Measurements from ENCODE around the gene RTEL1. TPM values are rescaled to one million over a fixed set of nuclear protein-coding genes. Genes with fewer than 3 reads are reported as not detected.
"Not testable (repeated sequence)": the region's sequence is repeated elsewhere in the genome, so short reads cannot be mapped to it uniquely, and the experiment has no call there.

RTEL1 gene
- total RNA-seq, 2 donors from 2014 or later: 26.8 to 34.6 TPM

DNA sequence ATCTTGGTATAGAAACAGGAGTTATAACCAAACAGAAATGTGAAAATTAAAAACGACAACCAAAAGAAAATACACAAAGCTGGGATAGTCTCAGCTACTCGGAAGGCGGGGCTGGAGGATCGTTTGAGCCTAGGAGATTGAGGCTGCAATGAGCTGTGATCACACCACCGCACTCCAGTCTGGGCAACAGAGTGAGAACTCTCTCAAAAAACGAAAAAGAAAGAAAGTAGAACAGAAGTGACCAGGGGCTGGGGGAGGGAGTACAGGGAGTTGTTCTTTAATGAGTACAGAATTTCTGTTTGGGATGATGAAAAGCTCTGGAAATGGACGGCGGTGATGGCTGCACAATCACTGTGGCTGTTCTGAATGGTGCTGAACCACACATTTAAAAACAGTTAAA lies 37.1 kb upstream of the RTEL1 start:
- no peaks in the 10 kb centered on the region for H3K9me3 Mint-ChIP-seq
- H3K4me1 Mint-ChIP-seq (ENCODE audit: low read depth): peaks cover 24% of the 10 kb centered on the region
- no peak overlapping the region for H3K4me3 Mint-ChIP-seq
- H3K36me3 Mint-ChIP-seq (ENCODE audit: insufficient read depth in 2 of 2): peaks cover 0 to 3% of the 10 kb centered on the region in 2 donors
- DNase-seq: no peak
- H3K27ac Mint-ChIP-seq: no peak overlapping the region
- ATAC-seq (replicated peaks in 1 of 2): no peak
- H3K27me3 Mint-ChIP-seq (ENCODE audit: low read depth): no peaks in the 10 kb centered on the region

GRCh38 chr20:63622096-63622495 lies 36.0 kb upstream of the RTEL1 start:
- Mint-ChIP-seq H3K36me3 (ENCODE audit: insufficient read depth in 2 of 2) (peaks cover 0 to under 1% of the 10 kb centered on the region in 2 donors), H3K4me1 (ENCODE audit: low read depth) (peaks cover 24% of the 10 kb centered on the region), H3K9me3 (no peaks in the 10 kb centered on the region), H3K27ac (no peak overlapping the region), H3K27me3 (ENCODE audit: low read depth) (no peaks in the 10 kb centered on the region), H3K4me3 (no peak overlapping the region)
- ATAC-seq (replicated peaks in 1 of 2) (no peak), DNase-seq (no peak)

DNA sequence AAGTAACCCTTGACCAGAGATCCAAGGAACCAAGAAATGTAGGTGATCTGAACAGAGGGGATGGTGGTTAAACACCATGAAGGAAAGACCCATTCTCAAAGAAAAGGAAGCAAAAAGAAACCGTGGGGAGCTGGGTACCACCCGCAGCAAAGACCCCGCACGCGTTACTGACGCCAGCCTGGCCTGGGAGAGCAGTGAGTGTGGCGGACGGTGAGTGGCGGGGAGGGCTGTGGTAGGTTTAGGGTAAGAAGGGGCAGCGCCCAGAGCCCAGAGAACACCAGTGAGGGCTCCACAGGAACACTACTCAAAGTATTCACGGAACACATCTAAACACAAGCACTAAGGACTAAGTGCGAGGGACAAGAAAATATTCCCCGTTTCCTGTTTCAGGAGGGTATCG lies 35.4 kb upstream of the RTEL1 start:
- DNase-seq (no peak), ATAC-seq (replicated peaks in 1 of 2) (no peak)
- H3K9me3 Mint-ChIP-seq: no peaks in the 10 kb centered on the region
- no peaks in the 10 kb centered on the region for H3K27me3 Mint-ChIP-seq (ENCODE audit: low read depth)
- no peak overlapping the region for H3K4me3 Mint-ChIP-seq
- no peaks in the 10 kb centered on the region for H3K36me3 Mint-ChIP-seq (ENCODE audit: insufficient read depth in 2 of 2)
- H3K4me1 Mint-ChIP-seq (ENCODE audit: low read depth): peaks cover 24% of the 10 kb centered on the region
- H3K27ac Mint-ChIP-seq: no peak overlapping the region

DNA sequence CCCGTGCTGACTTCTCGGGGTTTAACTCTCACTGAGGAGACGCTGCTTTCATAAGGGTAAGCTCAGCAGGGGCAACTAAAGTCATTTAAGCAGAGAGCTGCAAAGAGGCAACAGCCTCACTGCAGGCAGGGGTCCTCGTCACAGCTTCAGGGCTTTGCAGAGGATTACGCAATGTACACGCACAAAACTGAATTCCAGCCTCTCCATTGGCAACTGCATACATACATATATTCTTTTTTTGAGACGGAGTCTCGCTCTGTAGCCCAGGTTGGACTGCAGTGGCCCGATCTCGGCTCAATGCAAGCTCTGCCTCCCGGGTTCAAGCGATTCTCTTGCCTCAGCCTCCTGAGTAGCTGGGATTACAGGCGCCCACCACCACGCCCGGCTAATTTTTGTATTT lies 33.6 kb upstream of the RTEL1 start:
- Mint-ChIP-seq H3K27me3 (ENCODE audit: low read depth) (no peaks in the 10 kb centered on the region), H3K4me1 (ENCODE audit: low read depth) (peaks cover 39% of the 10 kb centered on the region), H3K36me3 (ENCODE audit: insufficient read depth in 2 of 2) (peaks cover 3 to 6% of the 10 kb centered on the region in 2 donors), H3K9me3 (no peaks in the 10 kb centered on the region), H3K27ac (no peak overlapping the region), H3K4me3 (no peak overlapping the region)
- DNase-seq: no peak
- ATAC-seq (replicated peaks in 1 of 2): no peak

DNA sequence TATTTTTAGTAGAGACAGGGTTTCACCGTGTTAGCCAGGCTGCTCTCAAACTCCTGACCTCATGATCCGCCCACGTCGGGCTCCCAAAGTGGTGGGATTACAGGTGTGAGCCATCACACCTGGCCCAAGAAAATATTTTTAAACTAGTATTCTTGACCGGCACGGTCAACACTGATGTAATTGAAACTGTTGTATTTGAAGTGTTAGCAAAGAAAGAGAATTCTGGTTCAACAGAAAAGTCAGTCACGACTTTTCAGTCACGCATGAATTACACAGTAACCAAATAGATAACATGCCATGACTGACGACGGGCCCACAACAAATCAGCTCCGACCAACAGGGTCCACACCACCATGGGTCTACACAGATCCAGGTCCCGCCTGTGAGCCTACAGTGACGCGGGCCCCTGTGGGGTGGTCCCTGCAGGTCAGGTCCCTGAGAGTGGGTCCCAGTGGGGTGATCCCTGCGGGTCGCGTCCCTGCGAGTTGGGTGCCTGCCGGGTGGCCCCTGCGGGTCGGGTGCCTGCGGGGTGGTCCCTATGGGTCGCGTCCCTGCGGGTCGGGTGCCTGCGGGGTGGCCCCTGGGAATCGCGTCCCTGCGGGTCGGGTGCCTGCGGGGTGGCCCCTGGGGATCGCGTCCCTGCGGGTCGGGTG lies 32.2 kb upstream of the RTEL1 start:
- ATAC-seq (replicated peaks in 1 of 2): no peak
- Mint-ChIP-seq H3K4me3 (peak overlapping the region; percentile 86 to 96), H3K36me3 (ENCODE audit: insufficient read depth in 2 of 2) (peaks cover 3 to 6% of the 10 kb centered on the region in 2 donors), H3K9me3 (no peaks in the 10 kb centered on the region), H3K27ac (peak overlapping the region; percentile 98), H3K27me3 (ENCODE audit: low read depth) (no peaks in the 10 kb centered on the region), H3K4me1 (ENCODE audit: low read depth) (peaks cover 47% of the 10 kb centered on the region)
- peak; percentile 18 to 40 for DNase-seq

GRCh38 chr20:63626424-63627128 lies 31.5 kb upstream of the RTEL1 start, which contains the start of gene GMEB2:
TSS of gene GMEB2 (minus strand) at chr20:63627101. CDS start at chr20:63619397, 7,704 bp downstream.
- H3K27ac Mint-ChIP-seq: peak within 1 kb of the TSS; percentile 98
- peak within 1 kb of the TSS; percentile 96 to 98 for H3K4me3 Mint-ChIP-seq
- DNase-seq (peak; percentile 75 to 83), ATAC-seq (replicated peaks in 1 of 2) (peak; percentile 61 to 65)
- peaks cover 54% of the 10 kb centered on the region for H3K4me1 Mint-ChIP-seq (ENCODE audit: low read depth)
- H3K9me3 Mint-ChIP-seq: no peaks in the 10 kb centered on the region
- H3K27me3 Mint-ChIP-seq (ENCODE audit: low read depth): no peaks in the 10 kb centered on the region
- peaks cover 3 to 6% of the 10 kb centered on the region in 2 donors for H3K36me3 Mint-ChIP-seq (ENCODE audit: insufficient read depth in 2 of 2)

DNA sequence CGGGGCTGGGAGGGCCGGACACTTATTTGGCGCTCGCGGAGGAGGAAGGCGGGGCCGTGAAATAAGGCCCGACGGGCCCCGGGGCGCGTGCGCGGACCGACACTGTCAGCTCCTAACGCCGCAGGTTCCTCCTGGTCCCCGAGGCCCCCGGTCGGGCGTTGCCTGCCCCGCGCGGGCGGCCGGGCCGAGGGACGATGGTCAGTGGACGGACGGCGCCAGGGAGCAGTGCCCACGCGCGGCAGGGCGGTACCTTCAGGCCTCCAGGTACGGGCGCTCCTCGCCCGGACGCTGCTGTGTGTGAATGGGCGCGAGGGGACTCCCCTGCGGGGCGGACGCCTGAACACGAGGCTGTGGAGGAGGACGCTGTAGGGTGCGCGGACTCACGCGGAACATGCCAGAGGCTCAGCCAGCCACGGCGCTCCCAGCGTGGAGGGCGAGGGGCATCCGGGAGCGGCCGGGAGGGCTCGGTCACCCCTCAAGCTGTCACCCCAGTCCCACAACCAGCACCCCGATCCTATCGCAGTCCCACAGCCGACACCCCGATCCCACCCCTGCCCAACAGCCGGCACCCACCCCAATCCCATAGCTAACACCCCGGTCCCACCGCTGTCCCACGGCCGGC lies 30.9 kb upstream of the RTEL1 start:
- ATAC-seq (replicated peaks in 1 of 2): peak; percentile 86 to 87
- H3K4me1 Mint-ChIP-seq (ENCODE audit: low read depth): peaks cover 53% of the 10 kb centered on the region
- DNase-seq: peak; percentile 94 to 96
- peak overlapping the region; percentile 97 for H3K27ac Mint-ChIP-seq
- H3K9me3 Mint-ChIP-seq: no peaks in the 10 kb centered on the region
- peaks cover 3 to 6% of the 10 kb centered on the region in 2 donors for H3K36me3 Mint-ChIP-seq (ENCODE audit: insufficient read depth in 2 of 2)
- no peaks in the 10 kb centered on the region for H3K27me3 Mint-ChIP-seq (ENCODE audit: low read depth)
- H3K4me3 Mint-ChIP-seq: peak overlapping the region; percentile 96 to 98

DNA sequence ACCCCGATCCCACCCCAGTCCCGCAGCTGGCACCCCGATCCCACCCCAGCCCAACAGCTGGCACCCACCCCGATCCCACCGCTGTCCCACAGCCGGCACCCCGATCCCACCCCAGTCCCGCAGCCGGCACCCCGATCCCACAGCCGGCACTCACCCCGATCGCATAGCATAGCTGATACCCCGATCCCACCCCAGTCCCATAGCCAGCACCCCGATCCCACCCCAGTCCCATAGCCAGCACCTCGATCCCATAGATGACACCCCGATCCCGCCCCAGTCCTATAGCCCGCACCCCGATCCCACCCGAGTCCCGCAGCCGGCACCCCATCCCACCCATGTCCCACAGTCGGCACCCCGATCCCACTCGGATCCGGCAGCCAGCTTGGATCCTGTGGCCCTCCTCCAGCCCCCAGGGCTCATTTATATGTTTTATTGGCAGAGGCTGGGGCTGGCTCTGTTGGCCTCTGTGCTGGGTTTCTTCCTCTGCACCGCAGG lies 30.3 kb upstream of the RTEL1 start:
- peak overlapping the region; percentile 97 for H3K27ac Mint-ChIP-seq
- peak overlapping the region; percentile 96 to 98 for H3K4me3 Mint-ChIP-seq
- H3K4me1 Mint-ChIP-seq (ENCODE audit: low read depth): peaks cover 53% of the 10 kb centered on the region
- H3K27me3 Mint-ChIP-seq (ENCODE audit: low read depth): no peaks in the 10 kb centered on the region
- DNase-seq (no peak), ATAC-seq (replicated peaks in 1 of 2) (peak; percentile 2 to 3)
- no peaks in the 10 kb centered on the region for H3K9me3 Mint-ChIP-seq
- H3K36me3 Mint-ChIP-seq (ENCODE audit: insufficient read depth in 2 of 2): peaks cover 3 to 6% of the 10 kb centered on the region in 2 donors

GRCh38 chr20:63628246-63628975 lies 29.7 kb upstream of the RTEL1 start:
- peak overlapping the region; percentile 96 to 98 for H3K4me3 Mint-ChIP-seq
- H3K36me3 Mint-ChIP-seq (ENCODE audit: insufficient read depth in 2 of 2): peaks cover 3 to 6% of the 10 kb centered on the region in 2 donors
- peak overlapping the region; percentile 97 for H3K27ac Mint-ChIP-seq
- H3K27me3 Mint-ChIP-seq (ENCODE audit: low read depth): no peaks in the 10 kb centered on the region
- DNase-seq: peak; percentile 57 to 76
- no peaks in the 10 kb centered on the region for H3K9me3 Mint-ChIP-seq
- peak; percentile 32 to 48 for ATAC-seq (replicated peaks in 1 of 2)
- peaks cover 54% of the 10 kb centered on the region for H3K4me1 Mint-ChIP-seq (ENCODE audit: low read depth)

DNA sequence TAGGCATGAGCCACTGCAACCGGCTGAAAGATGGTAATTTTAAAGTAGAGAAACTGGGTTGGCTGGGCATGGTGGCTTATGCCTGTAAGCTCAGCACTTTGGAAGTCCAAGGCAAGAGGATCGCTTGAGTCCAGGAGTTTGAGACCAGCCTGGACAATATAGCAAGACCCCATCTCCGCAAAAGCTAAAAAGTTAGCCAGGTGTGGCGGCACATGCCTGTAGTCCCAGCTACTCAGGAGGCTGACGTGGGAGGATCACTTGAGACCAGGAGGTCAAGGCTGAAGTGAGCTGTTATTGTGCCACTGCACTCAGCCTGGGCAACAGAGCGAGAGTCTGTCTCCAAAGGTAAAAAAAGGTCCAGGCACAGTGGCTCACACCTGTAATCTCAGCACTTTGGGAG lies 27.2 kb upstream of the RTEL1 start:
- H3K9me3 Mint-ChIP-seq, H3K27ac Mint-ChIP-seq: not testable (repeated sequence)
- peaks cover 64% of the 10 kb centered on the region for H3K4me1 Mint-ChIP-seq (ENCODE audit: low read depth)

GRCh38 chr20:63631426-63631825 lies 26.7 kb upstream of the RTEL1 start:
- not testable (repeated sequence) for H3K27me3 Mint-ChIP-seq (ENCODE audit: low read depth); H3K9me3 Mint-ChIP-seq; H3K4me3 Mint-ChIP-seq; DNase-seq; H3K36me3 Mint-ChIP-seq (ENCODE audit: insufficient read depth in 2 of 2); ATAC-seq (replicated peaks in 1 of 2); H3K27ac Mint-ChIP-seq
- H3K4me1 Mint-ChIP-seq (ENCODE audit: low read depth): peaks cover 68% of the 10 kb centered on the region

More for the DNA sequence above, 27.2 kb upstream of the RTEL1 start:
- H3K4me3 Mint-ChIP-seq; ATAC-seq (replicated peaks in 1 of 2); H3K36me3 Mint-ChIP-seq (ENCODE audit: insufficient read depth in 2 of 2); DNase-seq; H3K27me3 Mint-ChIP-seq (ENCODE audit: low read depth): not testable (repeated sequence)

DNA sequence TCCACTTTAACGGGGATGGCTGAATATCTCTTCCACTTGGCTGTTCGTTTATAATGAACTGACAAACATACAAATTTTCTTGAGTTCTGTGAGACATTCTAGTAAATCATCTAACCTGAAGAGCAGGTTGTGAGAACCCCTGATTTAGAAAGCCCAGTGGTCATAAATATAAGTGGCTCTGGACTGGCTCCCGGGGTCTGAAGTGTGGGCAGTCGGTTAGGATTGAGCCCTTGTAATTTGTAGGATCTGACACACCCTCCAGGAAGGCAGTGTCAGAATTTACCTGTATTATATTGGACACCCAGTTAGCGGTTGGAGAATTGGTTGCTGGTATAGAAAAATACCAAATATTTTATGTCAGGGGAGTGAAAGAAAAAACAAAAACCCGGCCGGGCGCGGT lies 24.4 kb upstream of the RTEL1 start:
- ATAC-seq (replicated peaks in 1 of 2) (no peak), DNase-seq (no peak)
- H3K27me3 Mint-ChIP-seq (ENCODE audit: low read depth): no peaks in the 10 kb centered on the region
- H3K36me3 Mint-ChIP-seq (ENCODE audit: insufficient read depth in 2 of 2): peaks cover 0 to 5% of the 10 kb centered on the region in 2 donors
- peak overlapping the region in 1 of 2 donors; percentile 18 for H3K4me3 Mint-ChIP-seq
- peaks cover 0 to 3% of the 10 kb centered on the region in 2 donors for H3K9me3 Mint-ChIP-seq
- peaks cover 79% of the 10 kb centered on the region for H3K4me1 Mint-ChIP-seq (ENCODE audit: low read depth)
- peak overlapping the region; percentile 62 for H3K27ac Mint-ChIP-seq
